ENCODE measurements around the gene ZC3H13.

The ZC3H13 gene

DNA sequence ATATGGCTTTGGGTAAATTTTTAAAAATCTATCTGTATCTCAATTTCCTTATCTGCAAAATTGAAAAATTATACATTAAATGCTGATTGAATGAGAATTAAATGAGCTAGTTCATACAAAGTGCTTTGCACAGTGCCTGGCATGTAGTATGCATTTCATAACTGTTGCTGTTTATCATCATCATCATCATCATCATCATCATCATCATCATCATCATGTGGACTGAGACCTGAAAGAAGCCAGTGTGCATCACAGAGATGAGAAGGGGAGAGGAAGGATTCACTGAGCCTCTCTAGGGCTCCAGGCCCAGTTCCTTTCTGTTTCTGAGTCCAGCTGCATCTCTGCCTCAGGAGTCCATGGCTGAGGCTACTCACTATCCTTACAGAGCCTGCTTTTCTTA is 6.9 kb upstream of the ZC3H13 start:
- no peak for DNase-seq (ENCODE audit: low read depth in 1 of 2, low spot score in 1 of 2)
- no peaks in the 10 kb centered on the region for H3K27me3 ChIP-seq (ENCODE audit: insufficient read depth, poor library complexity, severe bottlenecking)
- TF ChIP-seq POLR2AphosphoS5 (IDR thresholded peaks at IDR 0.05; ENCODE audit: low read depth) (no peak), SPI1 (IDR thresholded peaks at IDR 0.05; ENCODE audit: borderline replicate concordance, low read depth) (no peak), GABPA (IDR thresholded peaks at IDR 0.05; ENCODE audit: low read depth) (no peak)
- TF ChIP-seq, protein P1, sequence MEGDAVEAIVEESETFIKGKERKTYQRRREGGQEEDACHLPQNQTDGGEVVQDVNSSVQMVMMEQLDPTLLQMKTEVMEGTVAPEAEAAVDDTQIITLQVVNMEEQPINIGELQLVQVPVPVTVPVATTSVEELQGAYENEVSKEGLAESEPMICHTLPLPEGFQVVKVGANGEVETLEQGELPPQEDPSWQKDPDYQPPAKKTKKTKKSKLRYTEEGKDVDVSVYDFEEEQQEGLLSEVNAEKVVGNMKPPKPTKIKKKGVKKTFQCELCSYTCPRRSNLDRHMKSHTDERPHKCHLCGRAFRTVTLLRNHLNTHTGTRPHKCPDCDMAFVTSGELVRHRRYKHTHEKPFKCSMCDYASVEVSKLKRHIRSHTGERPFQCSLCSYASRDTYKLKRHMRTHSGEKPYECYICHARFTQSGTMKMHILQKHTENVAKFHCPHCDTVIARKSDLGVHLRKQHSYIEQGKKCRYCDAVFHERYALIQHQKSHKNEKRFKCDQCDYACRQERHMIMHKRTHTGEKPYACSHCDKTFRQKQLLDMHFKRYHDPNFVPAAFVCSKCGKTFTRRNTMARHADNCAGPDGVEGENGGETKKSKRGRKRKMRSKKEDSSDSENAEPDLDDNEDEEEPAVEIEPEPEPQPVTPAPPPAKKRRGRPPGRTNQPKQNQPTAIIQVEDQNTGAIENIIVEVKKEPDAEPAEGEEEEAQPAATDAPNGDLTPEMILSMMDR (IDR thresholded peaks at IDR 0.05; ENCODE audit: insufficient read depth, low read length): no peak
- TF ChIP-seq, protein P2, sequence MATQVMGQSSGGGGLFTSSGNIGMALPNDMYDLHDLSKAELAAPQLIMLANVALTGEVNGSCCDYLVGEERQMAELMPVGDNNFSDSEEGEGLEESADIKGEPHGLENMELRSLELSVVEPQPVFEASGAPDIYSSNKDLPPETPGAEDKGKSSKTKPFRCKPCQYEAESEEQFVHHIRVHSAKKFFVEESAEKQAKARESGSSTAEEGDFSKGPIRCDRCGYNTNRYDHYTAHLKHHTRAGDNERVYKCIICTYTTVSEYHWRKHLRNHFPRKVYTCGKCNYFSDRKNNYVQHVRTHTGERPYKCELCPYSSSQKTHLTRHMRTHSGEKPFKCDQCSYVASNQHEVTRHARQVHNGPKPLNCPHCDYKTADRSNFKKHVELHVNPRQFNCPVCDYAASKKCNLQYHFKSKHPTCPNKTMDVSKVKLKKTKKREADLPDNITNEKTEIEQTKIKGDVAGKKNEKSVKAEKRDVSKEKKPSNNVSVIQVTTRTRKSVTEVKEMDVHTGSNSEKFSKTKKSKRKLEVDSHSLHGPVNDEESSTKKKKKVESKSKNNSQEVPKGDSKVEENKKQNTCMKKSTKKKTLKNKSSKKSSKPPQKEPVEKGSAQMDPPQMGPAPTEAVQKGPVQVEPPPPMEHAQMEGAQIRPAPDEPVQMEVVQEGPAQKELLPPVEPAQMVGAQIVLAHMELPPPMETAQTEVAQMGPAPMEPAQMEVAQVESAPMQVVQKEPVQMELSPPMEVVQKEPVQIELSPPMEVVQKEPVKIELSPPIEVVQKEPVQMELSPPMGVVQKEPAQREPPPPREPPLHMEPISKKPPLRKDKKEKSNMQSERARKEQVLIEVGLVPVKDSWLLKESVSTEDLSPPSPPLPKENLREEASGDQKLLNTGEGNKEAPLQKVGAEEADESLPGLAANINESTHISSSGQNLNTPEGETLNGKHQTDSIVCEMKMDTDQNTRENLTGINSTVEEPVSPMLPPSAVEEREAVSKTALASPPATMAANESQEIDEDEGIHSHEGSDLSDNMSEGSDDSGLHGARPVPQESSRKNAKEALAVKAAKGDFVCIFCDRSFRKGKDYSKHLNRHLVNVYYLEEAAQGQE (IDR thresholded peaks at IDR 0.05; ENCODE audit: insufficient replicate concordance, low read depth): no peak
- no peak overlapping the region for H3K27ac ChIP-seq (replicated peaks)
- H3K4me3 ChIP-seq (replicated peaks; ENCODE audit: insufficient read depth, low read length): no peak overlapping the region

DNA sequence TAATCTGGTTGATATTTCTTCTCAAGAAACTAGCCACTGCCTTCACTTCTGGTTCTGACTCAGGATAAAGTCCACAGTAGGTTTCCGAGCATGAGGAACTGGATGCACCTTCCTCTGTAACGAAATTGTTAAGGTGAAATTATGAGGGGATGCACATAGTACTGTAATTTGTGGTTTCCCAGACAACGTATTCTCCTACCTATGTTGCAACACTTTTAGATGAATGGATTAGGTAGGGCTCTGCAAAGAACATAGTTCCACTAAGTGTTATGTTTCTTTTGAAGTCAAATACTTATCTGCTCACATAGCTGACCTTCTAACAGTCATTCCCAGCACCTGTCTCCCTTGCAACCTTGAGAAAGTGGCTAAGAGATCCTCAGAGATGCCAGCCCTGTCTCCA is 5.7 kb upstream of the ZC3H13 start:
- no peaks in the 10 kb centered on the region for H3K27me3 ChIP-seq (ENCODE audit: insufficient read depth, poor library complexity, severe bottlenecking)
- no peak overlapping the region for H3K27ac ChIP-seq (replicated peaks)
- no peak overlapping the region for H3K4me3 ChIP-seq (replicated peaks; ENCODE audit: insufficient read depth, low read length)
- no peak for DNase-seq (ENCODE audit: low read depth in 1 of 2, low spot score in 1 of 2)
- no peak for TF ChIP-seq POLR2AphosphoS5 (IDR thresholded peaks at IDR 0.05; ENCODE audit: low read depth)
- TF ChIP-seq, protein P2 (IDR thresholded peaks at IDR 0.05; ENCODE audit: insufficient replicate concordance, low read depth): no peak
- TF ChIP-seq SPI1 (IDR thresholded peaks at IDR 0.05; ENCODE audit: borderline replicate concordance, low read depth): no peak
- no peak for TF ChIP-seq GABPA (IDR thresholded peaks at IDR 0.05; ENCODE audit: low read depth)
- TF ChIP-seq, protein P1 (IDR thresholded peaks at IDR 0.05; ENCODE audit: insufficient read depth, low read length): no peak

DNA sequence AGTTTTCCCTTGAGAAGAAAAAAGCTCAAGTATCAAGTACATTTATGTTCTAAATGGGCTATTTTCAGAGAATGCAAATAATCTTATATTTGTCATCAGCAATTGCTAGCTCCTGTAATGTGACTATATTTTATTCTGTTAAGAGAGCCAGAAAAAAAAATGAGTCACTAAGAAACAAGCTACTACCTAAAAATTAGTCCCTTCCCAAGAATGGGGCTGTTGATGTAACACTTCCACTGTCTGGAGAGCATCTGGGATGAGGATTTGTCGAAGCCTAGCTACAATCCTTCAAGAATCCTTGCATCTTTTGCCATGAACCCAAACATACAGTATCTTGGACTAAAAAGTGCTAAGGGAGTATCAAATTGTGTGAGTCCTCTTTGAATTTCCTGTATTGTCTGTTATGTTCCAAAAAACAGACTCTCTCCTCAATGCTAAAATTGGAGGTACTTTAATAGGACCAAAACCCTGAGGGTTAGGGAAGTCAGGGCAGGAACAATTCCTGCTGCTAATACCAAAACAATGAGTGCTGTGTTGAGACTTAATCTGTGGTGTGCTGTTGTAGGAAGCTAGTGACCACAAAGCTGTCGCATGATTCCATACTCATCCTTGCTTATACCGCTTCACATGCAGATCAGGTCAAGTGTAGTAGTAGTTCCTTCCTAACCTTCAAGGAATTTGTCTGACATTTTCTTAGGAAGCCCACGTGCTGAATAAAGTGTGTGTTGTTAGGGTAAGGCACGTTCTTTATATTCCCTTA is 4.9 kb upstream of the ZC3H13 start:
- DNase-seq (ENCODE audit: low read depth in 1 of 2, low spot score in 1 of 2): no peak
- Histone ChIP-seq H3K4me3 (replicated peaks; ENCODE audit: insufficient read depth, low read length) (no peak overlapping the region), H3K27ac (replicated peaks) (no peak overlapping the region), H3K27me3 (ENCODE audit: insufficient read depth, poor library complexity, severe bottlenecking) (no peaks in the 10 kb centered on the region)
- TF ChIP-seq POLR2AphosphoS5 (IDR thresholded peaks at IDR 0.05; ENCODE audit: low read depth) (no peak), SPI1 (IDR thresholded peaks at IDR 0.05; ENCODE audit: borderline replicate concordance, low read depth) (no peak), GABPA (IDR thresholded peaks at IDR 0.05; ENCODE audit: low read depth) (no peak)
- TF ChIP-seq, protein P1 (IDR thresholded peaks at IDR 0.05; ENCODE audit: insufficient read depth, low read length): no peak
- TF ChIP-seq, protein P2 (IDR thresholded peaks at IDR 0.05; ENCODE audit: insufficient replicate concordance, low read depth): no peak
